ENCODE measurements around the gene TNFRSF4.

The TNFRSF4 gene

DNA sequence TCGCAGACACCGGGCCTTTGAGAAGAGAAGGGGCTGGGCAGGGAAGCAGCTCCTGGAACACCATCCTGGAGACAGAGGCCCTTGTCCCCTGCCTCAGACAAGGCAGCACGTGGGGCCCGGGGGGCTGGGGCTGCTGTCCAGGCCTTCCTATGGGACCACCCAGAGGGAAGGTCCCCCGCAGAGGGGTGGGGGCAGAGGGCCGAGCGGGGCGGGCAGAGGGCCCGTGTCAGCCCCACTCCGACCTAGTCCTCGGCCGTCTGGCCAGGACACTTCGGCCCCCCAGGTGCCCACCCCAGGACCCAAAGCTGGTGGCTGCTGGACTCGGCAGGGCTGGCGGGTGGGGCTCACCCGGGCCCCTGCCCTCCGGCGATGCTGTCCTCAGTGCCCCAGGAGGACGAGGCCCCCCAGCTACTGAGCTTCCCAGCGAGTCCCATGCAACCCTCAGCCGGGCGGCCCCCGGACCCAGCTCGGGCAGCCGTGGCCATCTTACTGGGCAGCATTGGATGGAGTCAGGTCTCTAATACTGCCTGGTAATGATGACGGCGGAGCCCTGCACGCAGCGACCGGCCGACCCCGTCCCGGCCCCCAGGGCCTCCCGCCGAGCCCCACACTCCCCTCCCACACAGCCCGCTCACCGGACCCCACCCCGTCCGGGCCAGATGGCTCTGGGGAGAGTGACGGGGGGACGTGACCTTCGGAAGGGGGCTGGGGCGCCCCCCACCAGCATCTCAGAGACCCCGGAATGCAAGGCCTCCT is 47.1 kb downstream of the TNFRSF4 start:
- Histone ChIP-seq H3K9me3 (ENCODE audit: insufficient read depth, low read length) (no peaks in the 10 kb centered on the region), H3K4me1 (ENCODE audit: insufficient read depth, insufficient read length) (peaks cover 10% of the 10 kb centered on the region), H3K36me3 (ENCODE audit: insufficient read depth, insufficient read length, low read length) (no peaks in the 10 kb centered on the region), H3K27me3 (ENCODE audit: insufficient read depth, insufficient read length) (no peaks in the 10 kb centered on the region), H3K9ac (ENCODE audit: insufficient read length, low read depth) (no peak overlapping the region), H3K4me3 (ENCODE audit: insufficient read length, low read depth) (no peak overlapping the region)
- DNase-seq (ENCODE audit: low read depth, low spot score) = no peak
- TF ChIP-seq ZNF274 (IDR thresholded peaks at IDR 0.05; ENCODE audit: low read depth, low read length) (no peak), SUZ12 (IDR thresholded peaks at IDR 0.05; ENCODE audit: extremely low read depth, insufficient read depth, insufficient read length) (no peak), YY1 (IDR thresholded peaks at IDR 0.05; ENCODE audit: insufficient read depth, insufficient read length) (no peak)

- DNase-seq (ENCODE audit: low read depth, low spot score) = no peak
- Histone ChIP-seq H3K9me3 (ENCODE audit: insufficient read depth, low read length) (no peaks in the 10 kb centered on the region), H3K27me3 (ENCODE audit: insufficient read depth, insufficient read length) (no peaks in the 10 kb centered on the region), H3K9ac (ENCODE audit: insufficient read length, low read depth) (peak overlapping the region; percentile 42), H3K36me3 (ENCODE audit: insufficient read depth, insufficient read length, low read length) (no peaks in the 10 kb centered on the region), H3K4me3 (ENCODE audit: insufficient read length, low read depth) (no peak overlapping the region), H3K4me1 (ENCODE audit: insufficient read depth, insufficient read length) (peaks cover 8% of the 10 kb centered on the region)
- no peak for TF ChIP-seq SUZ12 (IDR thresholded peaks at IDR 0.05; ENCODE audit: extremely low read depth, insufficient read depth, insufficient read length)
- no peak for TF ChIP-seq ZNF274 (IDR thresholded peaks at IDR 0.05; ENCODE audit: low read depth, low read length)
- TF ChIP-seq YY1 (IDR thresholded peaks at IDR 0.05; ENCODE audit: insufficient read depth, insufficient read length) = no peak
Observed at GRCh38 chr1:1165900-1166421, 48.0 kb downstream of the TNFRSF4 start.

GRCh38 chr1:1165485-1165884 is 48.5 kb downstream of the TNFRSF4 start:
- TF ChIP-seq ZNF274 (IDR thresholded peaks at IDR 0.05; ENCODE audit: low read depth, low read length) = no peak
- TF ChIP-seq SUZ12 (IDR thresholded peaks at IDR 0.05; ENCODE audit: extremely low read depth, insufficient read depth, insufficient read length) = no peak
- no peak for TF ChIP-seq YY1 (IDR thresholded peaks at IDR 0.05; ENCODE audit: insufficient read depth, insufficient read length)
- no peak for DNase-seq (ENCODE audit: low read depth, low spot score)
- no peak overlapping the region for H3K4me3 ChIP-seq (ENCODE audit: insufficient read length, low read depth)
- no peak overlapping the region for H3K9ac ChIP-seq (ENCODE audit: insufficient read length, low read depth)
- H3K9me3 ChIP-seq (ENCODE audit: insufficient read depth, low read length) = no peaks in the 10 kb centered on the region
- H3K27me3 ChIP-seq (ENCODE audit: insufficient read depth, insufficient read length) = no peaks in the 10 kb centered on the region
- H3K4me1 ChIP-seq (ENCODE audit: insufficient read depth, insufficient read length) = peaks cover 8% of the 10 kb centered on the region
- no peaks in the 10 kb centered on the region for H3K36me3 ChIP-seq (ENCODE audit: insufficient read depth, insufficient read length, low read length)

DNA sequence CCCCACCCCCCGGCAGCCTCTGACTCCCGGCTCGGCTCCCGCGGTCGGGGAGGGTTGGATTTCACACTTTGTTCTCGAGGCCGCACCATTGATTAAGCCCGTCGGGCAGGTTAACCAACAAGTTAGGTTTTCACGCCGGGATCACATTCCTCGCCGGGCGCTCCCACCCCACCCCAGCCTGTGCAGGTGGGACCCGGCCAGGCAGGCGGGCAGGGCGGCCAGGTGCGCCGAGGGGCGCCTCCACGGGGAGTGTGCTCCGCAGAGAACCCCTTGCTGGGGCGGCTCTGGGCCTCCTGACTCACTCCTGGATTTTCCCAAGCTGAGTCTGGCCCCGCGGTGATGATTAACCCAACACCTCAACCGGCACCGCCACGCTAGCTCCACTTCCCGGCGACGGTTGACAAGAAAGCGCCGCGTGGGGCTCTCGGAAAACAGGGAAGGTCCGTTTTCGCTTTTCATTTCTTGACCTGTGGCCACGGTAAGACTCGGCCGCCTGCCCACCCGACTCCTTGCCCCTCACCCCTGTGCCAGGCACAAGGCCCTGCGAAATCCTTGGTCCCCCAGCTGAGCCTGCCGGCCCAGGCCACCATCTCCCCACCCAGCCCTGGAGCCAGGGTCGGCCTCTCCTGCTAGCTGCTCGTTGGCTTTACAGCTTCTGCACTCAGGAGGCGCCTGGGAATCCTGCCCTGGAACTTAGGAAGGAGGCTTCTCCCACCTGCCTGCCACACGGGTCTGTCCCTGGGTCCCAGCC is 49.1 kb downstream of the TNFRSF4 start:
- no peaks in the 10 kb centered on the region for H3K27me3 ChIP-seq (ENCODE audit: insufficient read depth, insufficient read length)

DNA sequence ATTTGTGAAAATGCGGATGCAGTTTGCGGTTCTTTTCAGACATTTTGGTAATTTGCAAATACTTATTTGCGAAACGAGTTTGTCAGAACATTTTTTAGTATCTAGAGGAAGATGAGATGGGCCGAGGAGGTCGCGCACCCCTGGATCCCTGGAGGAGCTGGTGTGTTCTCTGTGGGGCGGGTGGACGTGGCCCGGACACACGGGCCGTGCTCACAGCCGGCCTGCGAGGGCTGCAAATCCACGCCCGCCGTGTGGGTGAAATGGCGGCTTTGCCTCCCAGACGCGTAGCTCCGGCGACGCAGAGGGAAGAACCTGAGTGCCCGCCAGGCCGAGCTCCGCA is 49.6 kb downstream of the TNFRSF4 start:
- no peaks in the 10 kb centered on the region for H3K9me3 ChIP-seq (ENCODE audit: insufficient read depth, low read length)
- TF ChIP-seq ZNF274 (IDR thresholded peaks at IDR 0.05; ENCODE audit: low read depth, low read length) = no peak
- no peak for TF ChIP-seq YY1 (IDR thresholded peaks at IDR 0.05; ENCODE audit: insufficient read depth, insufficient read length)
- no peak for TF ChIP-seq SUZ12 (IDR thresholded peaks at IDR 0.05; ENCODE audit: extremely low read depth, insufficient read depth, insufficient read length)
- no peak overlapping the region for H3K9ac ChIP-seq (ENCODE audit: insufficient read length, low read depth)
- no peaks in the 10 kb centered on the region for H3K27me3 ChIP-seq (ENCODE audit: insufficient read depth, insufficient read length)
- no peaks in the 10 kb centered on the region for H3K36me3 ChIP-seq (ENCODE audit: insufficient read depth, insufficient read length, low read length)
- peaks cover under 1% of the 10 kb centered on the region for H3K4me1 ChIP-seq (ENCODE audit: insufficient read depth, insufficient read length)
- H3K4me3 ChIP-seq (ENCODE audit: insufficient read length, low read depth) = no peak overlapping the region
- DNase-seq (ENCODE audit: low read depth, low spot score) = no peak

More for the DNA sequence above, 49.1 kb downstream of the TNFRSF4 start:
- H3K36me3 ChIP-seq (ENCODE audit: insufficient read depth, insufficient read length, low read length) = no peaks in the 10 kb centered on the region
- DNase-seq (ENCODE audit: low read depth, low spot score) = no peak
- peaks cover 4% of the 10 kb centered on the region for H3K4me1 ChIP-seq (ENCODE audit: insufficient read depth, insufficient read length)
- H3K9ac ChIP-seq (ENCODE audit: insufficient read length, low read depth) = no peak overlapping the region
- H3K9me3 ChIP-seq (ENCODE audit: insufficient read depth, low read length) = no peaks in the 10 kb centered on the region
- TF ChIP-seq SUZ12 (IDR thresholded peaks at IDR 0.05; ENCODE audit: extremely low read depth, insufficient read depth, insufficient read length) = no peak
- no peak for TF ChIP-seq YY1 (IDR thresholded peaks at IDR 0.05; ENCODE audit: insufficient read depth, insufficient read length)
- TF ChIP-seq ZNF274 (IDR thresholded peaks at IDR 0.05; ENCODE audit: low read depth, low read length) = no peak
- no peak overlapping the region for H3K4me3 ChIP-seq (ENCODE audit: insufficient read length, low read depth)

- H3K4me3 ChIP-seq (ENCODE audit: insufficient read length, low read depth) = no peak overlapping the region
- no peaks in the 10 kb centered on the region for H3K4me1 ChIP-seq (ENCODE audit: insufficient read depth, insufficient read length)
- H3K36me3 ChIP-seq (ENCODE audit: insufficient read depth, insufficient read length, low read length) = no peaks in the 10 kb centered on the region
- H3K9me3 ChIP-seq (ENCODE audit: insufficient read depth, low read length) = no peaks in the 10 kb centered on the region
- no peaks in the 10 kb centered on the region for H3K27me3 ChIP-seq (ENCODE audit: insufficient read depth, insufficient read length)
- no peak for DNase-seq (ENCODE audit: low read depth, low spot score)
- no peak overlapping the region for H3K9ac ChIP-seq (ENCODE audit: insufficient read length, low read depth)
- TF ChIP-seq ZNF274 (IDR thresholded peaks at IDR 0.05; ENCODE audit: low read depth, low read length) = no peak
- TF ChIP-seq YY1 (IDR thresholded peaks at IDR 0.05; ENCODE audit: insufficient read depth, insufficient read length) = no peak
- no peak for TF ChIP-seq SUZ12 (IDR thresholded peaks at IDR 0.05; ENCODE audit: extremely low read depth, insufficient read depth, insufficient read length)
Observed at GRCh38 chr1:1163538-1164070, 50.3 kb downstream of the TNFRSF4 start.
